OCI-M1 (cell line): ENCODE results near the gene PPP1R26.
"Not testable (repeated sequence)": the region's sequence is repeated elsewhere in the genome, so short reads cannot be mapped to it uniquely, and the experiment has no call there.

Source experiments
- DNase-seq: peaks from one replicate; lab custom pipeline; 2025; lab: John Stamatoyannopoulos, UW

Gene PPP1R26

GRCh38 chr9:135504262-135505243 lies 25.0 kb downstream of the PPP1R26 start:
- peak; percentile 65 for DNase-seq

GRCh38 chr9:135505406-135506187 lies 26.0 kb downstream of the PPP1R26 start:
- no peak for DNase-seq

- no peak for DNase-seq
These were observed 26.9 kb downstream of the PPP1R26 start for GRCh38 chr9:135506327-135507103.

GRCh38 chr9:135507104-135508035 lies 27.8 kb downstream of the PPP1R26 start:
- no peak for DNase-seq

- no peak for DNase-seq
These were observed 28.7 kb downstream of the PPP1R26 start for GRCh38 chr9:135508211-135508820.

GRCh38 chr9:135509458-135509857 lies 29.9 kb downstream of the PPP1R26 start:
- no peak for DNase-seq

- DNase-seq, result no peak
These were observed 32.6 kb downstream of the PPP1R26 start for GRCh38 chr9:135512241-135512603.

- no peak for DNase-seq
These were observed 33.3 kb downstream of the PPP1R26 start for GRCh38 chr9:135512904-135513303.

- DNase-seq, result no peak
These were observed 33.8 kb downstream of the PPP1R26 start for GRCh38 chr9:135513351-135513846.

GRCh38 chr9:135513906-135514305 lies 34.3 kb downstream of the PPP1R26 start:
- not testable (repeated sequence) for DNase-seq

GRCh38 chr9:135514342-135515082 lies 34.9 kb downstream of the PPP1R26 start:
- DNase-seq, result no peak

- no peak for DNase-seq
These were observed 35.7 kb downstream of the PPP1R26 start for GRCh38 chr9:135515083-135515951.

- no peak for DNase-seq
These were observed 36.7 kb downstream of the PPP1R26 start for GRCh38 chr9:135516132-135516860.

- no peak for DNase-seq
These were observed 37.8 kb downstream of the PPP1R26 start for GRCh38 chr9:135517407-135517822.

- DNase-seq, result no peak
These were observed 39.8 kb downstream of the PPP1R26 start for GRCh38 chr9:135519179-135519971.

- no peak for DNase-seq
These were observed 41.5 kb downstream of the PPP1R26 start, which contains the start of gene LCN1 for GRCh38 chr9:135520916-135521607. LCN1 (plus strand) TSS chr9:135521440; CDS start chr9:135521498, 58 bp downstream.
